Measurements from ENCODE around the gene GDI2.

The GDI2 gene

GRCh38 chr10:5736591-5736990 lies 76.6 kb downstream of the GDI2 start:
- in situ Hi-C loops (cut with MboI; ENCODE audit: low sequenced_read_pairs), result no loop called here
- no peaks in the 10 kb centered on the region for H3K27me3 ChIP-seq (ENCODE audit: low read depth)
- DNase-seq (ENCODE audit: low spot score in 2 of 2), result no peak
- H3K9me3 ChIP-seq, result no peaks in the 10 kb centered on the region
- no peak overlapping the region for H3K4me3 ChIP-seq
- H3K36me3 ChIP-seq (replicated peaks), result peaks cover 51% of the 10 kb centered on the region
- H3K4me1 ChIP-seq, result no peaks in the 10 kb centered on the region

DNA sequence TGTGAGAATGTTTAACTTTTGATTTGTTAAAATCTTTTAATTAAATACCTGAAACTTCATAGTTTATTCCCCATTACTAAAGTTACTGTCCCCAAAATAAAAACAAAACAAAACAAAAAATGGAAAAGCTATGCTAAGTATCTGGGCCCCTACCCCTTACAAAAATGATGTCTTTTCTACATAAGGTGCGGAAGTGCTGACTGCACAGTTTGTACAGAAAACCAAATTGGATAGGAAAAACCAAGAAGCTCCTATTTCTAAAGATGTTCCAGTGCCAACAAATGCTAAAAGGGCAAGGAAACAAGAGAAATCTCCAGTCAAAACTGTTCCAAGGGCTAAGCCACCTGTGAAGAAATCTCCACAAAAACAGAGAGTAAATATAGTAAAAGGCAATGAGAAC lies 78.1 kb downstream of the GDI2 start:
- in situ Hi-C loops (cut with MboI; ENCODE audit: low sequenced_read_pairs), result no loop called here
- H3K4me3 ChIP-seq, result no peak overlapping the region
- H3K9me3 ChIP-seq, result no peaks in the 10 kb centered on the region
- H3K4me1 ChIP-seq, result no peaks in the 10 kb centered on the region
- peaks cover 53% of the 10 kb centered on the region for H3K36me3 ChIP-seq (replicated peaks)
- DNase-seq (ENCODE audit: low spot score in 2 of 2), result no peak
- H3K27me3 ChIP-seq (ENCODE audit: low read depth), result no peaks in the 10 kb centered on the region

DNA sequence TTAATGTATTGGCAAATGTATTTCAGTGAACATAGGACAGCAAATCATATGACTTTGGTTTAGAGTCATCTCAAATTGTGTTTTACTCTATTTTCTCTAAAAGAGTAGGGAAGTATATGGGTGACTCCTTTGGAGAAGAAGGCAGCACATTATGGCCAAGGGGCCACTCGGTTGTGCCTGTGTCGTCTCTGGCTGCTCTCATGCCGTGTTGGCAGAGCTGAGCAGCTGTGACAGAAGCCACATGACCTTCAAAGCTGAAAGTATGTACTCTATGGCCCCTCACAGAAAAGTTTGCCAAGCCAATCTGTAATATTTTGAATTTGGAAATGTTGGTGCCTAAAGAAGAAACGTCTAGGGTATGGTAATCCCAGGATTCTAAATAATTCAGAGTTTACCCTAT lies 81.1 kb downstream of the GDI2 start:
- in situ Hi-C loops (cut with MboI; ENCODE audit: low sequenced_read_pairs), result no loop called here
- Histone ChIP-seq H3K4me3 (no peak overlapping the region), H3K36me3 (replicated peaks) (peaks cover 65% of the 10 kb centered on the region), H3K9me3 (no peaks in the 10 kb centered on the region), H3K4me1 (no peaks in the 10 kb centered on the region), H3K27me3 (ENCODE audit: low read depth) (no peaks in the 10 kb centered on the region)
- no peak for DNase-seq (ENCODE audit: low spot score in 2 of 2)

- no peaks in the 10 kb centered on the region for H3K4me1 ChIP-seq
- DNase-seq (ENCODE audit: low spot score in 2 of 2), result no peak
- in situ Hi-C loops (cut with MboI; ENCODE audit: low sequenced_read_pairs), result no loop called here
- no peak overlapping the region for H3K4me3 ChIP-seq
- no peaks in the 10 kb centered on the region for H3K27me3 ChIP-seq (ENCODE audit: low read depth)
- H3K9me3 ChIP-seq, result no peaks in the 10 kb centered on the region
- peaks cover 67% of the 10 kb centered on the region for H3K36me3 ChIP-seq (replicated peaks)
These were observed 81.7 kb downstream of the GDI2 start for GRCh38 chr10:5731559-5731958.

DNA sequence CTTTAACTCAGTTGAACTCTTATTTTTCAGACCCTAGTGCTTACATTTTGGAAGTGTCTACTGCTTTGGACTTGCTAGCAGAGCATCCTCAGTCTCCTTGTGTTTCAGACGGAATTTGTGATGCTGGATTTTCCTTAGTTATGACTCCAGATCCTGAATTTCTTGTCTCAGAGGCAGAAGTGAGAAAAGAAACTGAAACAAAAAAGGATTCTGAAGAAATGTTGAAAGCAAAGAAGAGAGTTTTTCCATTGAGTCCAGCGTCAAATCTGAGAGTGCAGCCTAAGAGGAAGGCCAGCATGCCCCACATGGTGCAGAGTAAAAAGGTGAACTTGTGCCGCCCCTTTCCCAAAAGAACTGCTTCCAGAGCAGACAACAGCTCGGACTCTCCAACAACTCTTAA lies 82.5 kb downstream of the GDI2 start:
- peaks cover 68% of the 10 kb centered on the region for H3K36me3 ChIP-seq (replicated peaks)
- in situ Hi-C loops (cut with MboI; ENCODE audit: low sequenced_read_pairs), result no loop called here
- DNase-seq (ENCODE audit: low spot score in 2 of 2), result no peak

DNA sequence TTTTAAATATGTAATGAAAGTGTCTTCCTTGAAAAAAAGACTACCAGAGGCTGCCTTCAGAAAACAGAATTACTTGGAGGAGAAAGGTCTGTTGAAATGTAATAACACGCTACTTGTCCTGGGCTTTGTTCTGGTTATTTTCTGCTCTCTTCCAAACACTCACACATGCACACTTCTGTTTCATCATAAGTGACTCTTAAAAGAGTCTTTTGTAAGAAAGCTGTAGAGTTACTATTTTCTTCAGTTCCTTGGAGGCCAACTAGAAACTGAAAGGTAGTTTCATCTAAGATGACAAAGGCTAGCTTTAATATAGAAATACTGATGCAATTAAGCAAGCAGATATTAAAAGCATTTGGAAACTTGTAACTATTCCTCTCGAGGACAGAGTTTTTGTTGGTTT lies 89.5 kb downstream of the GDI2 start:
- Histone ChIP-seq H3K9me3 (no peaks in the 10 kb centered on the region), H3K4me1 (no peaks in the 10 kb centered on the region), H3K4me3 (no peak overlapping the region), H3K27me3 (ENCODE audit: low read depth) (no peaks in the 10 kb centered on the region), H3K36me3 (replicated peaks) (peaks cover 36% of the 10 kb centered on the region)
- no peak for DNase-seq (ENCODE audit: low spot score in 2 of 2)
- in situ Hi-C loops (cut with MboI; ENCODE audit: low sequenced_read_pairs), result no loop called here

More for the DNA sequence above, 82.5 kb downstream of the GDI2 start:
- Histone ChIP-seq H3K4me1 (no peaks in the 10 kb centered on the region), H3K4me3 (no peak overlapping the region), H3K9me3 (no peaks in the 10 kb centered on the region), H3K27me3 (ENCODE audit: low read depth) (no peaks in the 10 kb centered on the region)

DNA sequence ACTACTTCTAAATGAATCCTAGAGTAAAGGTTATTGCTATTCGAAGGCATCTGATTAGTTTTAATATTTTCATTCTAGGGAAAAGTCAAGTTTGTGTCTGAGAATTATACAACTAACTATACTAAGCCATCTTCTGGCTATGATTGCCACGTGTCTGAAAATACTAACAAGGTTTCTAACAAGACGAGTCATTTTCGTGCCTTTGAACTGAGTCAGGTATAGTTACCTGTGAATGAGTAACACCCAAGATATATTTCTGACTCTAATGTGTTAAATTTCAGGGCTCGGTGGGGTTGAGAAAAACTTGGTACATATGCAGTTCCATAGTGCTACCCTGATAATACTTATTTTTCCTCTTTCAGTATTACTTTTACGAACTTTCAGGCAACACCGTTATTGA lies 93.1 kb downstream of the GDI2 start:
- in situ Hi-C loops (cut with MboI; ENCODE audit: low sequenced_read_pairs), result no loop called here

DNA sequence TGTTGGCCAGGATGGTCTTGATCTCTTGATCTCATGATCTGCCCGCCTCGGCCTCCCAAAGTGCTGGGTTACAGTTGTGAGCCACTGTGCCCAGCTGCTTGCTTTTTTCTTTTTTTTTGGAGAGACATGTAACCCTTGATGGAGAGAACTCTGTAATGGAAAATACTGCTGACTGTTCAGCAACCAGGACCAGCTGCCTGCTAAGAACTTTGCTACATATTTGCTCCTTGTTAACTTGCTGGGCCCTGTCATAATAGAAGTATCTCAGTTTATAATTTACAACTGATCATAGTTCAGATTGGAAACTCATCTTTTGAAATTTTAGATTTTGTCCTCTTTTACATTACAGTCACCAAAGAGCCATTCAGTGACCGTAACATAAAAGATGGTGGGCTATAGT lies 93.7 kb downstream of the GDI2 start:
- peaks cover 15% of the 10 kb centered on the region for H3K36me3 ChIP-seq (replicated peaks)
- H3K4me1 ChIP-seq, result no peaks in the 10 kb centered on the region
- in situ Hi-C loops (cut with MboI; ENCODE audit: low sequenced_read_pairs), result no loop called here
- no peak for DNase-seq (ENCODE audit: low spot score in 2 of 2)
- H3K4me3 ChIP-seq, result no peak overlapping the region
- H3K9me3 ChIP-seq, result no peaks in the 10 kb centered on the region
- no peaks in the 10 kb centered on the region for H3K27me3 ChIP-seq (ENCODE audit: low read depth)

More for the DNA sequence above, 93.1 kb downstream of the GDI2 start:
- Histone ChIP-seq H3K4me3 (no peak overlapping the region), H3K36me3 (replicated peaks) (peaks cover 18% of the 10 kb centered on the region), H3K4me1 (no peaks in the 10 kb centered on the region), H3K27me3 (ENCODE audit: low read depth) (no peaks in the 10 kb centered on the region), H3K9me3 (no peaks in the 10 kb centered on the region)
- DNase-seq (ENCODE audit: low spot score in 2 of 2), result no peak
